ENCODE measurements around the gene ARHGAP45. TPM values are rescaled to one million over a fixed set of nuclear protein-coding genes. Genes with fewer than 3 reads are reported as not detected.

ARHGAP45 gene
- total and polyA plus RNA-seq, 2 of the 8 experiments (the other 6 are each of a cell fraction or from before 2014, with no cell fraction given) = 31.4 to 41.8 TPM

- H2BK5ac ChIP-seq (ENCODE audit: low read depth, low read length) = no peak overlapping the region; the same call in 1 of the 2 replicates
- H3K4me2 ChIP-seq (ENCODE audit: insufficient read depth in 1 of 2, low read depth in 2 of 2, low read length in 2 of 2) = no peak overlapping the region
- H3K79me2 ChIP-seq (ENCODE audit: control insufficient read depth in 1 of 2, insufficient read depth in 2 of 2, low read length in 2 of 2) = no peaks in the 10 kb centered on the region
- no peak overlapping the region for H4K91ac ChIP-seq (replicated peaks; ENCODE audit: insufficient read length, low read length)
- no peak overlapping the region for H2BK120ac ChIP-seq (replicated peaks; ENCODE audit: low read depth, low read length)
- H3K56ac ChIP-seq (replicated peaks; ENCODE audit: insufficient read length, low read depth, low read length) = no peak overlapping the region
- H4K8ac ChIP-seq (ENCODE audit: extremely low read depth, insufficient read depth, low read length) = no peak overlapping the region
- 92% methylated on average over 12 of the region's 17 CpGs; no CpG with 5 or more reads in 1 of the 2 experiments for WGBS, 2 experiments (ENCODE audit: extremely low coverage in 1 of 2, insufficient coverage in 1 of 2, insufficient read length in 1 of 2, insufficient replicate concordance in 2 of 2, low coverage in 1 of 2, low lambda C conversion rate in 2 of 2, missing lambda C conversion rate in 1 of 2)
- no peak overlapping the region for H2AFZ ChIP-seq (ENCODE audit: low read length)
- H3K9ac ChIP-seq (replicated peaks in 1 of 4; ENCODE audit: extremely low read depth in 1 of 4, low read depth in 3 of 4, low read length in 3 of 4) = no peak overlapping the region
- FAIRE-seq (no peak), DNase-seq (ENCODE audit: low read depth in 1 of 2, low spot score in 2 of 2) (no peak)
- peaks cover 2 to 15% (median 4%) of the 10 kb centered on the region in 4 experiments; a peak in 4 of 8 replicates for H3K36me3 ChIP-seq (ENCODE audit: control insufficient read depth in 2 of 4, insufficient read depth in 4 of 4, low read length in 3 of 4)
- H3K23me2 ChIP-seq (ENCODE audit: low read depth, low read length) = peaks cover 4% of the 10 kb centered on the region; the same call in 1 of the 2 replicates
- no peak overlapping the region for H4K5ac ChIP-seq (ENCODE audit: insufficient read length, low read depth, low read length)
- peaks cover 0 to 16% (median 10%) of the 10 kb centered on the region in 4 experiments; a peak in 6 of 7 replicates for H3K4me1 ChIP-seq (replicated peaks in 1 of 4; ENCODE audit: control insufficient read depth in 3 of 4, insufficient read depth in 4 of 4, low read length in 3 of 4)
- no peak overlapping the region for H2AK5ac ChIP-seq (ENCODE audit: low read depth, low read length)
- H3K23ac ChIP-seq (ENCODE audit: insufficient read length) = no peak overlapping the region
- no peak overlapping the region for H3K27ac ChIP-seq (ENCODE audit: low read depth, low read length)
- H3K14ac ChIP-seq (ENCODE audit: insufficient read length) = no peak overlapping the region
- ChIA-PET CTCF (ENCODE audit: partially characterized antibody) (interaction anchor here (0.8 to 3.5 kb wide), 10 partner anchors 11 to 72 kb away, joined by 3 to 13 read pairs (median 4); no protein-coding TSS in a partner anchor), POLR2A (ENCODE audit: partially characterized antibody) (interaction anchor here (0.6 to 1.0 kb wide), 3 partner anchors 14 to 41 kb away, joined by 4 read pairs; no protein-coding TSS in a partner anchor)
- no peak overlapping the region for H3K18ac ChIP-seq (ENCODE audit: extremely low read depth, low read length)
- H3K27me3 ChIP-seq (replicated peaks in 1 of 4; ENCODE audit: control insufficient read depth in 3 of 4, extremely low read depth in 1 of 4, insufficient read depth in 3 of 4, low read length in 3 of 4) = no peaks in the 10 kb centered on the region
- no peak overlapping the region for H3K4ac ChIP-seq (replicated peaks; ENCODE audit: insufficient read length, low read depth, low read length)
- H3K4me3 ChIP-seq (ENCODE audit: extremely low read depth in 1 of 4, insufficient read depth in 2 of 4, low read depth in 3 of 4, low read length in 4 of 4) = no peak overlapping the region
- H3K79me1 ChIP-seq (ENCODE audit: low read depth, low read length) = peaks cover 10% of the 10 kb centered on the region
- no peak overlapping the region for H2BK12ac ChIP-seq (ENCODE audit: low read depth, low read length)
- no peak overlapping the region for H2BK15ac ChIP-seq (ENCODE audit: low read length)
- no peaks in the 10 kb centered on the region for H3K9me3 ChIP-seq (ENCODE audit: insufficient read depth in 2 of 2, low read depth in 1 of 2, low read length in 1 of 2)
- H4K20me1 ChIP-seq (replicated peaks in 1 of 2; ENCODE audit: control insufficient read depth in 1 of 2, insufficient read depth in 2 of 2, low read length in 2 of 2) = peaks cover 4 to 6% of the 10 kb centered on the region in 2 experiments
- H2BK20ac ChIP-seq (ENCODE audit: low read length) = no peak overlapping the region
- TF ChIP-seq KDM1A (IDR thresholded peaks at IDR 0.05; ENCODE audit: borderline replicate concordance, low read length) = no peak
- TF ChIP-seq KDM4A (IDR thresholded peaks at IDR 0.05; ENCODE audit: low read depth, low read length, severe bottlenecking) = no peak
- no peak for TF ChIP-seq CEBPB (IDR thresholded peaks at IDR 0.05; ENCODE audit: low read depth, low read length)
- no peak for TF ChIP-seq RAD21 (IDR thresholded peaks at IDR 0.05 in 1 of 2, conservative IDR thresholded peaks at IDR 0.05 in 1 of 2; ENCODE audit: low read depth in 2 of 2, low read length in 2 of 2)
- TF ChIP-seq NANOG (IDR thresholded peaks at IDR 0.05; ENCODE audit: insufficient read depth, low read depth, low read length, poor library complexity, severe bottlenecking) = no peak
- no peak for TF ChIP-seq SUZ12 (IDR thresholded peaks at IDR 0.05; ENCODE audit: low read length)
- TF ChIP-seq ATF2 (IDR thresholded peaks at IDR 0.05; ENCODE audit: low read length) = no peak
- TF ChIP-seq USF2 (IDR thresholded peaks at IDR 0.05; ENCODE audit: low read length) = no peak
Observed at GRCh38 chr19:1128106-1128505, 61.1 kb downstream of the ARHGAP45 start.
